ENCODE results near the gene ARHGEF10L. TPM values are rescaled to one million over a fixed set of nuclear protein-coding genes. Genes with fewer than 3 reads are reported as not detected.
"Not testable (repeated sequence)": the region's sequence is repeated elsewhere in the genome, so short reads cannot be mapped to it uniquely, and the experiment has no call there.

ARHGEF10L gene
- total RNA-seq, 2 experiments from 2014 or later = not detected

GRCh38 chr1:17616731-17617279 is 77.3 kb downstream of the ARHGEF10L start:
- H3K36me3 Mint-ChIP-seq (ENCODE audit: low read depth) = no peaks in the 10 kb centered on the region
- CTCF ChIA-PET = no interaction called here
- peaks cover 4% of the 10 kb centered on the region for H3K27me3 Mint-ChIP-seq (ENCODE audit: low read depth)
- POLR2A ChIA-PET = interaction anchor here (0.6 kb wide), 1 partner anchor 76 kb away, joined by 3 read pairs; no protein-coding TSS in a partner anchor
- H3K9me3 Mint-ChIP-seq (ENCODE audit: insufficient read depth) = no peaks in the 10 kb centered on the region
- no peak overlapping the region for H3K27ac Mint-ChIP-seq
- ATAC-seq (no peak), DNase-seq (no peak)
- no peak overlapping the region for H3K4me3 Mint-ChIP-seq
- H3K4me1 Mint-ChIP-seq (ENCODE audit: low read depth) = no peaks in the 10 kb centered on the region

- Mint-ChIP-seq H3K4me3 (no peak overlapping the region), H3K36me3 (ENCODE audit: low read depth) (no peaks in the 10 kb centered on the region), H3K27ac (no peak overlapping the region), H3K9me3 (ENCODE audit: insufficient read depth) (no peaks in the 10 kb centered on the region), H3K27me3 (ENCODE audit: low read depth) (no peaks in the 10 kb centered on the region), H3K4me1 (ENCODE audit: low read depth) (no peaks in the 10 kb centered on the region)
- ChIA-PET POLR2A (no interaction called here), CTCF (interaction anchor here (1.0 kb wide), 1 partner anchor 11 kb away, joined by 3 read pairs; no protein-coding TSS in a partner anchor)
- ATAC-seq = no peak
- DNase-seq = no peak
Observed at GRCh38 chr1:17617787-17618557, 78.5 kb downstream of the ARHGEF10L start.

GRCh38 chr1:17618558-17619247 is 79.2 kb downstream of the ARHGEF10L start:
- Mint-ChIP-seq H3K9me3 (ENCODE audit: insufficient read depth) (no peaks in the 10 kb centered on the region), H3K4me3 (no peak overlapping the region), H3K27me3 (ENCODE audit: low read depth) (no peaks in the 10 kb centered on the region), H3K36me3 (ENCODE audit: low read depth) (no peaks in the 10 kb centered on the region), H3K27ac (no peak overlapping the region), H3K4me1 (ENCODE audit: low read depth) (no peaks in the 10 kb centered on the region)
- CTCF ChIA-PET = interaction anchor here (1.0 kb wide), 1 partner anchor 12 kb away, joined by 3 read pairs; no protein-coding TSS in a partner anchor
- POLR2A ChIA-PET = no interaction called here
- DNase-seq (no peak), ATAC-seq (no peak)

DNA sequence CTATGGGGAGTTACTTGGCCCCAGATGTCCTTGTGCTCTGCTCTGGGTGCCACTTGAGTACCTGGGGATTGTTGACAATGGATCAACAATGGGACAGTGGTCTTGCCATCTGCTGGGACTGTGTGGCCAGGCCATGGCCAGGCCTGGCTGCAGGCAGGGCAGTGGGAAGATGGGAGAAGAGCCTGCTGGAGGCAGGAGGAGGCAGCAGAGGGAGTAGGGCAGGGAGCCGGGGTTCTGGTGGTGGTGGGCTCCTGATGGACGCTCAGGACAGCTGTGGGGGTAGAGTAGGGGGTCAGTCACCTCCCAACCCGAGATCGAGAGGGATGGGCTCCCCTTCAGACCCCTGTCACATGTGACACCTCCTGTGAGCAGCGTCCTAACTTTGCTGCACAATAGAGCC is 81.0 kb downstream of the ARHGEF10L start:
- ChIA-PET POLR2A (interaction anchor here (0.7 kb wide), 1 partner anchor 523 kb away, joined by 3 read pairs; no protein-coding TSS in a partner anchor), CTCF (no interaction called here)
- Mint-ChIP-seq H3K27me3 (ENCODE audit: low read depth) (no peaks in the 10 kb centered on the region), H3K4me1 (ENCODE audit: low read depth) (no peaks in the 10 kb centered on the region), H3K4me3 (no peak overlapping the region), H3K9me3 (ENCODE audit: insufficient read depth) (no peaks in the 10 kb centered on the region), H3K36me3 (ENCODE audit: low read depth) (no peaks in the 10 kb centered on the region), H3K27ac (no peak overlapping the region)
- no peak for DNase-seq
- no peak for ATAC-seq

- ATAC-seq (no peak), DNase-seq (no peak)
- POLR2A ChIA-PET = no interaction called here
- Mint-ChIP-seq H3K27ac (no peak overlapping the region), H3K36me3 (ENCODE audit: low read depth) (no peaks in the 10 kb centered on the region), H3K4me1 (ENCODE audit: low read depth) (no peaks in the 10 kb centered on the region), H3K27me3 (ENCODE audit: low read depth) (no peaks in the 10 kb centered on the region), H3K4me3 (no peak overlapping the region), H3K9me3 (ENCODE audit: insufficient read depth) (no peaks in the 10 kb centered on the region)
- CTCF ChIA-PET = interaction anchor here (1.0 kb wide), 1 partner anchor 10 kb away, joined by 3 read pairs; no protein-coding TSS in a partner anchor
Observed at GRCh38 chr1:17621691-17622090, 82.2 kb downstream of the ARHGEF10L start.

- DNase-seq (no peak), ATAC-seq (no peak)
- POLR2A ChIA-PET = no interaction called here
- Mint-ChIP-seq H3K4me3 (no peak overlapping the region), H3K36me3 (ENCODE audit: low read depth) (no peaks in the 10 kb centered on the region), H3K27me3 (ENCODE audit: low read depth) (no peaks in the 10 kb centered on the region), H3K27ac (no peak overlapping the region), H3K9me3 (ENCODE audit: insufficient read depth) (no peaks in the 10 kb centered on the region), H3K4me1 (ENCODE audit: low read depth) (no peaks in the 10 kb centered on the region)
- CTCF ChIA-PET = no interaction called here
Observed at GRCh38 chr1:17622823-17623222, 83.3 kb downstream of the ARHGEF10L start.

GRCh38 chr1:17624611-17625233 is 85.2 kb downstream of the ARHGEF10L start:
- Mint-ChIP-seq H3K4me3 (no peak overlapping the region), H3K27me3 (ENCODE audit: low read depth) (no peaks in the 10 kb centered on the region), H3K36me3 (ENCODE audit: low read depth) (no peaks in the 10 kb centered on the region), H3K4me1 (ENCODE audit: low read depth) (no peaks in the 10 kb centered on the region), H3K27ac (no peak overlapping the region), H3K9me3 (ENCODE audit: insufficient read depth) (no peaks in the 10 kb centered on the region)
- ATAC-seq (no peak), DNase-seq (no peak)
- ChIA-PET POLR2A (no interaction called here), CTCF (no interaction called here)

- Mint-ChIP-seq H3K27ac (no peak overlapping the region), H3K4me1 (ENCODE audit: low read depth) (no peaks in the 10 kb centered on the region), H3K36me3 (ENCODE audit: low read depth) (no peaks in the 10 kb centered on the region), H3K4me3 (no peak overlapping the region), H3K9me3 (ENCODE audit: insufficient read depth) (no peaks in the 10 kb centered on the region), H3K27me3 (ENCODE audit: low read depth) (no peaks in the 10 kb centered on the region)
- no peak for ATAC-seq
- no peak for DNase-seq
- ChIA-PET POLR2A (no interaction called here), CTCF (no interaction called here)
Observed at GRCh38 chr1:17627239-17628052, 87.9 kb downstream of the ARHGEF10L start.

GRCh38 chr1:17629046-17629445 is 89.5 kb downstream of the ARHGEF10L start:
- CTCF ChIA-PET; H3K27ac Mint-ChIP-seq; POLR2A ChIA-PET; ATAC-seq; H3K36me3 Mint-ChIP-seq (ENCODE audit: low read depth); H3K4me3 Mint-ChIP-seq; DNase-seq; H3K27me3 Mint-ChIP-seq (ENCODE audit: low read depth); H3K4me1 Mint-ChIP-seq (ENCODE audit: low read depth); H3K9me3 Mint-ChIP-seq (ENCODE audit: insufficient read depth): not testable (repeated sequence)

GRCh38 chr1:17629460-17629859 is 90.0 kb downstream of the ARHGEF10L start:
- no peaks in the 10 kb centered on the region for H3K36me3 Mint-ChIP-seq (ENCODE audit: low read depth)
- ATAC-seq = no peak

GRCh38 chr1:17630048-17630830 is 90.7 kb downstream of the ARHGEF10L start:
- no peak for DNase-seq
- ATAC-seq = no peak
- Mint-ChIP-seq H3K9me3 (ENCODE audit: insufficient read depth) (no peaks in the 10 kb centered on the region), H3K4me3 (no peak overlapping the region), H3K27ac (no peak overlapping the region), H3K4me1 (ENCODE audit: low read depth) (no peaks in the 10 kb centered on the region), H3K27me3 (ENCODE audit: low read depth) (no peaks in the 10 kb centered on the region), H3K36me3 (ENCODE audit: low read depth) (no peaks in the 10 kb centered on the region)
- POLR2A ChIA-PET = no interaction called here
- CTCF ChIA-PET = no interaction called here

More at GRCh38 chr1:17629460-17629859, 90.0 kb downstream of the ARHGEF10L start:
- DNase-seq = no peak
- Mint-ChIP-seq H3K9me3 (ENCODE audit: insufficient read depth) (no peaks in the 10 kb centered on the region), H3K4me1 (ENCODE audit: low read depth) (no peaks in the 10 kb centered on the region), H3K27me3 (ENCODE audit: low read depth) (no peaks in the 10 kb centered on the region), H3K27ac (no peak overlapping the region), H3K4me3 (no peak overlapping the region)
- CTCF ChIA-PET = no interaction called here
- POLR2A ChIA-PET = no interaction called here
